Activated naive CD8-positive, alpha-beta T cell treated with anti-CD3 and anti-CD28 coated beads, Interleukin-2, amount 10 ng/mL, durations not matched to agents 7 days and 5 days (primary cell): ENCODE results near the gene TOX2. TPM values are rescaled to one million over a fixed set of nuclear protein-coding genes. Genes with fewer than 3 reads are reported as not detected.

Experiments used
- ATAC-seq: fragments of 150-1000 bp; cut with Tn5 transposase; one replicate; pipeline ENCODE4 v1.10.0; 2021; ENCODE audit warnings: low read depth, moderate library complexity
- POLR2A ChIA-PET: fragments of 350-600 bp; sonication (Branson Sonifier 250); formaldehyde crosslinking; loops from one replicate; lab custom pipeline; 2021; ENCODE audit warnings: antibody characterized with exemption; lab: Charles Lee
- DNase-seq: peaks from one replicate; pipeline ENCODE4 v3.0.0; 2021
- H3K27ac Mint-ChIP-seq: one replicate; pipeline ENCODE4 v1.8.0; 2022; ENCODE audit warnings: mild to moderate bottlenecking, mixed read lengths
- H3K27me3 Mint-ChIP-seq: one replicate; pipeline ENCODE4 v1.8.0; 2022; ENCODE audit warnings: mild to moderate bottlenecking, moderate library complexity, mixed read lengths
- H3K36me3 Mint-ChIP-seq: one replicate; pipeline ENCODE4 v1.8.0; 2021; ENCODE audit warnings: mild to moderate bottlenecking, mixed read lengths
- H3K4me1 Mint-ChIP-seq: one replicate; pipeline ENCODE4 v1.8.0; 2021; ENCODE audit warnings: mixed read lengths
- H3K4me3 Mint-ChIP-seq: one replicate; pipeline ENCODE4 v1.8.0; 2022; ENCODE audit warnings: mild to moderate bottlenecking, moderate library complexity, mixed read lengths
- H3K9me3 Mint-ChIP-seq: one replicate; pipeline ENCODE4 v1.8.0; 2021; ENCODE audit warnings: mixed read lengths
- total RNA-seq, 2 experiments: library from RNA; stranded (reverse); gene quantifications; one replicate each; pipeline ENCODE4 v1.2.3, GENCODE V29; 2021

TOX2 gene
- total RNA-seq, 2 experiments from 2014 or later = 0.26 to 0.44 TPM

DNA sequence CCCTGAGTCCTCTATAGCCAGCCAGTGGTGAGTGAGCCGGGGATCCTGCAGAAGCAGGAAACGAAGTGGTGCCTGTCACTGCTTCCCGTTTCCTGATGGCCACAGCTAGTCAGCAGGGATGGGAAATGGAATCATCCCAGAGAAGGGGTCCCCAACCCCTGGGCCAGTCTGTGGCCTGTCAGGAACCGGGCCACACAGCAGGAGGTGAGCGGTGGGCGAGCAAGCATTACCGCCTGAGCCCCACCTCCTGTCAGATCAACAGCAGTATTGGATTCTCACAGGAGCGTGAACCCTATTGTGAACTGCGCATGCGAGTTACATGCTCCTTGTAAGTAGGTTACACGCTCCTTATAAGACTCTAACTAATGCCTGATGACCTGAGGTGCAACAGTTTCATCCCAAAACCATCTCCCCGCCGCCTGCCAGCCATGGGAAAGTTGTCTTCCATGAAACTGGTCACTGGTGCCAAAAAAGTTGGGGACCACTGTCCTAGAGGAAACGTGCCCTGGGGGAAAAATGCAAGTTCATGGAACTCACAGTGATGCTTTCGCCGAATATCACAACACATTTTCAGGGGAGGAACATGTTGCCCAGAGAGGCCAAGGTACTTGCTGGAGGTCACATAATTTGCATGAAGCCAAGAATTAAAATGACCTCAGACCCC is 158.5 kb downstream of the TOX2 start:
- peak; percentile 30 for DNase-seq
- H3K4me3 Mint-ChIP-seq = no peak overlapping the region
- peaks cover 53% of the 10 kb centered on the region for H3K4me1 Mint-ChIP-seq
- no peaks in the 10 kb centered on the region for H3K36me3 Mint-ChIP-seq
- no peak for ATAC-seq
- no peak overlapping the region for H3K27ac Mint-ChIP-seq
- H3K27me3 Mint-ChIP-seq = peaks cover 8% of the 10 kb centered on the region
- H3K9me3 Mint-ChIP-seq = no peaks in the 10 kb centered on the region
- POLR2A ChIA-PET = no interaction called here

DNA sequence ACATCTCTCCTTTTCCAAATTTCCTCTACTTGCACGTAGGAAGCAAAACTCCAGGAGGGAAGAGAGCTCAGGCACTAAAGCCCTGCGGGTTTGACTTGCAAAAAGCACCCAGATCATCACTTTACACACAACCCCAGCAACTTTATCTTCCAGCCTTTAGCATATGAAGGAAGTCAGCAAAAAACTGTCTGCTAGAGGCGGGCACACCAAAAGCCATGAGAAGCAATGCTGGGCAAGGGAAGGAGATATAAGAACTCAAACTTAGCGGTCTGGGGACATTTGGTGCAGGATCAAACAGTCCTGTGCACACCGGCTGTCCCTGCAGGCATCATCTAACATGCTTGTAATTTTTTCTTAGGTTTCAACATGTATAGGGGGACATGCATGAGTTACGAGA is 159.0 kb downstream of the TOX2 start:
- Mint-ChIP-seq H3K36me3 (no peaks in the 10 kb centered on the region), H3K4me3 (no peak overlapping the region), H3K4me1 (peaks cover 52% of the 10 kb centered on the region), H3K27me3 (peaks cover 10% of the 10 kb centered on the region), H3K27ac (no peak overlapping the region), H3K9me3 (no peaks in the 10 kb centered on the region)
- ATAC-seq = no peak
- peak; percentile 20 for DNase-seq
- POLR2A ChIA-PET = no interaction called here

DNA sequence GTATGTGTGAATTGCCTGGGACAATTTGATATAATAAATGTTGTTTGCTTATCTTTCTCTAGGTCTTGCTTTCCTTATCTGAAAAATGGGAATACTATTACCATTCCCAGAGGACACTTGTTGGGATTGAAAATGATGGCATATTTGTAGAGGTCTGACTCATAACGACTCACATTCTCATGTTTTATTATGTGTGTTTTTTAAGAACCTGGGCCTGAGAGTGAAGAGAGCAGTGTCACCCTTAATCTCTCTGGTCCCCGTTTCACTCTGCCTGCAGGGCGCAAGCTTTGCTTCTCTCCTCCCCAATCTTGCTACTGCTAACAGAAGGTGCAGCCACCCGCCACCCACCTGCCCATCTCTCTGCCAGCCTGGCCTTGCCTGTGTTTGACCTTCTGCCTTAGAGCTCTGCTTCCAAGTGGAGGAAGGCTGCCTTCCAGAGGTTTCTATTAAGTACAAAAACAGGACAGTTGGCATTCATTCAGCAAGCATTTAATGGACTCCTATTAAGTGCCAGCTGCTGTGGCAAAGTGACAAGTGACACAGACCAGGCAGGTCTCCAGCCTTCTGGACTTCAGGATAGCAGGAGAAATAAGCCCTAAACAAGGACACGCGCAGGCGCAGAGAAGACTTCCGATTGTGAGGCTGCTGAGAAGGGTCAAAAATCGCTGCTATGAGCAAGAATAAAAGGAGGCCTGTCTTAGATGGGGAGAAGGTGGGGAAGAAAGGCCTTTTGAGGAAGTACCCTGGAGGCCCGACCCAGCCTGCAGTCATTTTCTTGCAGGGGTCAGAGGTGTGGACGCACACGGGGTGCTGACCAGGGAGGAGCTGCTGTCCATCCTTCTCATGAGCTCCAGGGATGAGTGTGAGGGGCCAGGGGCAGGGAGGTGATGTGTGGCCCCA is 159.8 kb downstream of the TOX2 start:
- POLR2A ChIA-PET = no interaction called here
- peaks cover 48% of the 10 kb centered on the region for H3K4me1 Mint-ChIP-seq
- no peak for ATAC-seq
- H3K36me3 Mint-ChIP-seq = no peaks in the 10 kb centered on the region
- peaks cover 10% of the 10 kb centered on the region for H3K27me3 Mint-ChIP-seq
- no peak overlapping the region for H3K27ac Mint-ChIP-seq
- H3K4me3 Mint-ChIP-seq = no peak overlapping the region
- no peaks in the 10 kb centered on the region for H3K9me3 Mint-ChIP-seq
- DNase-seq = peak; percentile 26

DNA sequence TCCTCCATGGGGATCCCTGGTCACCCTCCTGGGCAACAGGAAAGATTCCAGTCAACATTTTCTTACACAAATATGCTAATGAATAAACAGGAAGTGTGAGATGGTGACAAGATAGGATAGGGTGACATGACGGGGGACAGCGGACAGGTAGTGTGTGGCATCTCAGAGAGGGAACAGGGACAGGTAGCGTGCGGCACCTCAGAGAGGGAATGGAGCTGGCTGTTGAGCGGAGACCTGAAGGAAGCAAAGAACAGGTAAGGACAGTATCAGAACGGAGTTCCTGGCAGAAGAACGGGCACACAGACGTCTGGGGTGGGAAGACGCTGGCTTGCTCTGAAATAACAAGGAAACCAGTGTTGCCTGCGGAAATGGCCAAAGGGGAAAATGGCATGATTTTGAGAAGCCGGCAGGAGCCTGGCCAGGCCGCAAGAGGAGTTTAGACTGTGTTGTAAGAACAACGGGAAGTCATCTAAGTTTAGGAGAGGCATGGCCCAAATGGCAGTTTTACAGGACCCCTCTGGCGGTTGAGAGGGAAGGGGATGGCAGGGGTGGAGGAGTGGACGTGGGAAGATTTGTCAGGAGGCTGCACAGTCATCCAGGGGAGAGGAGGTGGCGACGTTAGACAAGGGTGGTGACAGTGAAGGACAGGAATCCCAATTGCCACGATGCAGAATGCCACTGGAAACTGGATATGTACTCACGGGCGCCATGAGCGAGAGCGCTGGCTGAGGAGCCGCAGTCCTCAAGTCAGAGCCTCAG is 160.7 kb downstream of the TOX2 start:
- ATAC-seq (no peak), DNase-seq (peak; percentile 27)
- H3K27me3 Mint-ChIP-seq = peaks cover 10% of the 10 kb centered on the region
- H3K4me3 Mint-ChIP-seq = no peak overlapping the region
- H3K27ac Mint-ChIP-seq = no peak overlapping the region
- POLR2A ChIA-PET = no interaction called here
- no peaks in the 10 kb centered on the region for H3K36me3 Mint-ChIP-seq
- H3K4me1 Mint-ChIP-seq = peaks cover 44% of the 10 kb centered on the region
- no peaks in the 10 kb centered on the region for H3K9me3 Mint-ChIP-seq

DNA sequence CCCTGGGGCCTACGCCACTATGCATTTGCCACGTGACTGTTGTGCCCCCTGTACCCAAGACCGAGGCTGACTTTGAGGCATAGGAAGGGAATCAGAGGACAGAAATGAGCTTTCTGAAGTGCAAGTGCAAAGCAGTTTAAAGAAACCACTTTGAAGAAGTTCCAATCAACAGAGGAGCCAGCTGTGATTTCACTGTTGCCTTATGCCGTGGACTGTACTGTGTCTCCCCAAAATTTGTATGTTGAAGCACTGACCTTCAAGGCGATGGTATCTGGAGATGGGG is 161.2 kb downstream of the TOX2 start:
- ATAC-seq (no peak), DNase-seq (no peak)
- Mint-ChIP-seq H3K9me3 (no peaks in the 10 kb centered on the region), H3K27me3 (peaks cover 10% of the 10 kb centered on the region), H3K36me3 (no peaks in the 10 kb centered on the region), H3K27ac (no peak overlapping the region), H3K4me1 (peaks cover 43% of the 10 kb centered on the region), H3K4me3 (no peak overlapping the region)
- POLR2A ChIA-PET = no interaction called here

DNA sequence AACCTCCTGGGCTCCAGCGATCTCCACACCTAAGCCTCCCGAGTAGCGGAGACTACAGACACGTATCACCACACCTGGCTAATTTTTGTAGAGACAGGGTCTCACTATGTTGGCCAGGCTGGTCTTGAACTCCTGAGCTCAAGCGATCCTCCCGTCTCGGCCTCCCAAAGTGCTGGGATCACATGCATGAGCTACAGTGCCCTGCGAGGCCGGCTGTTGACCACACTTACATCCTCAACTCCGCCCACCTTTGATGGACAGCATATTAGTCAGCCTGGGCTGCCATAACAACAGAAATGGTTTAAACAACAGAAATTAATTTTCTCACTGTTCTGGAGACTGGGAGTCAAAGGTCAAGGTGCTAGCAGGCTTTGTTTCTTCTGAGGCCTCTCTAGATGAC is 164.6 kb downstream of the TOX2 start:
- no peak overlapping the region for H3K27ac Mint-ChIP-seq
- peaks cover 9% of the 10 kb centered on the region for H3K27me3 Mint-ChIP-seq
- no peaks in the 10 kb centered on the region for H3K9me3 Mint-ChIP-seq
- H3K4me1 Mint-ChIP-seq = peaks cover 23% of the 10 kb centered on the region
- POLR2A ChIA-PET = no interaction called here
- DNase-seq (no peak), ATAC-seq (no peak)
- H3K4me3 Mint-ChIP-seq = no peak overlapping the region
- no peaks in the 10 kb centered on the region for H3K36me3 Mint-ChIP-seq

DNA sequence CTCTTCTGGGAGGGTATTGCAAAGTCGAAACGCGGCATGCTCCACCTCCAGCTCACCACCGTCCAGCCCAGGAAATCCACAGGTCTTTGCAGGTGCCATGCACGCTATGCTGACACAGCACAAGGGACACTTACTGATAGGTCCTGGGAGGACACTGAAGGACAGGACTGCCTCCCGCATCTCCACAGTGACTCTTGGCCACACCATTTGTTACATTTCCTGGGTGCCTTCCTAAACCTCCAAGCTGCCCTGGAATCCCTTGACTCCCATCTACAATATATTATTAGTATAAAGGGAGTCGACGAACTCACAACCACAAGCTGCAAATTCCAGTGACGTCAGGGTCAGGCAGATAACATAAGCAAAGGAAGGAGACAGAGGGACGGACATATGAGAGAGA is 165.4 kb downstream of the TOX2 start:
- POLR2A ChIA-PET = no interaction called here
- H3K4me1 Mint-ChIP-seq = peaks cover 17% of the 10 kb centered on the region
- H3K27ac Mint-ChIP-seq = no peak overlapping the region
- DNase-seq (no peak), ATAC-seq (no peak)
- peaks cover 9% of the 10 kb centered on the region for H3K27me3 Mint-ChIP-seq
- H3K9me3 Mint-ChIP-seq = no peaks in the 10 kb centered on the region
- H3K4me3 Mint-ChIP-seq = no peak overlapping the region
- H3K36me3 Mint-ChIP-seq = no peaks in the 10 kb centered on the region

DNA sequence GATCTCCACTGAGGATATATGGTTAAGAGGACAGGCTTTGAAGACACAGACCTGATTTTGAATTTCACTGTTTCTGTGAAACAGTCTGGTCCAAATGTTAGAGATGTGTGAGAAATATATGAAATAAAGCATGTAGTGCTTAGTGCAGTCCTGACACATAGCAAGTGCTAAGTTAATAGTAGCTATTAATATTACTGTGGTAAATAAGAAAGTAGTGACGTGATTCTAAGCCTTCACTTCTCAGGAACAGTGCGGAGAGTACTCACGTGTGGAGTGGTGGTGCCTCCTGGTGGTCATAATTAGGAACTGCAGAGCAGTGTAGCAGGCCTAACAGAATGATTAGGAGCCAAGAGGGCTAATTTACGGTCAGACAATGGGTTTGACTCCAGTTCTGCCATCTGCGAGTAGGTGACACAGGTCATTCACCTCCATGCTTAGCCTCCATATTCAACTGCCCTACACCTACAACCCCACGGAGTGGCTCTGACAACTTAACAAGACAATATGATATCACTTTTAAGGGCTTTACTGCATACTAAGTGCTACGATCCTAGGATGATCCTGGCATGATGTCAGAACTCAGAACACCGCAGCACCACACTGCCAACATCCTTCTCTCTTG is 166.1 kb downstream of the TOX2 start:
- H3K4me1 Mint-ChIP-seq = peaks cover 15% of the 10 kb centered on the region
- no peaks in the 10 kb centered on the region for H3K36me3 Mint-ChIP-seq
- H3K4me3 Mint-ChIP-seq = no peak overlapping the region
- ATAC-seq (peak; percentile 89), DNase-seq (peak; percentile 70)
- H3K27me3 Mint-ChIP-seq = peaks cover 6% of the 10 kb centered on the region
- no peaks in the 10 kb centered on the region for H3K9me3 Mint-ChIP-seq
- POLR2A ChIA-PET = interaction anchor here (1.1 kb wide), 1 partner anchor 330 kb away, joined by 4 read pairs; no protein-coding TSS in a partner anchor
- no peak overlapping the region for H3K27ac Mint-ChIP-seq

DNA sequence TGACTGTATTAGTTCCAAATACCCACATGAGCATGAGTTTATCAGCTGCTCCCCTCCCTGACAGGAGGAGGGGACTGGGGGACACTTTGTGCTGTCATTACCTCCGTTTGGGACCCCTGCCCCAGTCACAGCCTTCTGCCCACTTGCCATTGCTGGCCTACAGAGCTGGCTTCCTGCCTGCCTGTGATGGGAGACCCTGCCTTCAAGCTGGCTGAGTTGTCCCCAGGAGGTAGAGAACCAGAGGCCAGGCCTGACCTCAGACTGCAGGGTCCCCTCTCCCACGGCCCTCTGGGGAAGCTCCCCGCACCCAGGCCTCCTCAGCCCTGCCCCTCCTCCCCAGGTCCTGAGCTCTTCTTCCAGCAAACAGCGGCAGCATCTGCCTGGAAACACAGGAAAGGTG is 166.8 kb downstream of the TOX2 start:
- ATAC-seq (no peak), DNase-seq (no peak)
- Mint-ChIP-seq H3K4me3 (no peak overlapping the region), H3K27me3 (peaks cover 6% of the 10 kb centered on the region), H3K4me1 (peaks cover 15% of the 10 kb centered on the region), H3K9me3 (no peaks in the 10 kb centered on the region), H3K27ac (no peak overlapping the region), H3K36me3 (no peaks in the 10 kb centered on the region)
- POLR2A ChIA-PET = interaction anchor here (1.1 kb wide), 1 partner anchor 331 kb away, joined by 4 read pairs; no protein-coding TSS in a partner anchor

DNA sequence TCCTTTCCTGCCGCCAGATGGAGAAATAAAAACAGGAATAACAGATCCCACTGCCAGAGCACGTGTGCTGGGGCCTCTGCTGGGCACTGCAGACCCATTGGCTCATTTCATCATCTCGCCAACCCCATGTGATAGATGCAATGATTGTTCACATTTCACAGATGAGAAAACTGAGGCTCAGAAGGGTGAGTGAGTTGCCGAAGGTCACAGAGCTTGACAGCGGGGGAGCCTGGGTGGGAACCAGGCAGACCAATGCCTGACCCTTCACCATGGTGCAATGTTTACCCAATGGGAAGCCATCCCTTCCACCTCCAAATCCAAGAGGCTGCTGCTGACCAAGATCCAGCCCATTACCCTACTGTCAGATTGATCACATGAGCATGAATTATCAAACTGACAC is 167.2 kb downstream of the TOX2 start:
- H3K27me3 Mint-ChIP-seq = peaks cover 6% of the 10 kb centered on the region
- no peaks in the 10 kb centered on the region for H3K36me3 Mint-ChIP-seq
- POLR2A ChIA-PET = no interaction called here
- H3K4me1 Mint-ChIP-seq = peaks cover 15% of the 10 kb centered on the region
- DNase-seq (no peak), ATAC-seq (no peak)
- H3K4me3 Mint-ChIP-seq = no peak overlapping the region
- H3K9me3 Mint-ChIP-seq = no peaks in the 10 kb centered on the region
- no peak overlapping the region for H3K27ac Mint-ChIP-seq

DNA sequence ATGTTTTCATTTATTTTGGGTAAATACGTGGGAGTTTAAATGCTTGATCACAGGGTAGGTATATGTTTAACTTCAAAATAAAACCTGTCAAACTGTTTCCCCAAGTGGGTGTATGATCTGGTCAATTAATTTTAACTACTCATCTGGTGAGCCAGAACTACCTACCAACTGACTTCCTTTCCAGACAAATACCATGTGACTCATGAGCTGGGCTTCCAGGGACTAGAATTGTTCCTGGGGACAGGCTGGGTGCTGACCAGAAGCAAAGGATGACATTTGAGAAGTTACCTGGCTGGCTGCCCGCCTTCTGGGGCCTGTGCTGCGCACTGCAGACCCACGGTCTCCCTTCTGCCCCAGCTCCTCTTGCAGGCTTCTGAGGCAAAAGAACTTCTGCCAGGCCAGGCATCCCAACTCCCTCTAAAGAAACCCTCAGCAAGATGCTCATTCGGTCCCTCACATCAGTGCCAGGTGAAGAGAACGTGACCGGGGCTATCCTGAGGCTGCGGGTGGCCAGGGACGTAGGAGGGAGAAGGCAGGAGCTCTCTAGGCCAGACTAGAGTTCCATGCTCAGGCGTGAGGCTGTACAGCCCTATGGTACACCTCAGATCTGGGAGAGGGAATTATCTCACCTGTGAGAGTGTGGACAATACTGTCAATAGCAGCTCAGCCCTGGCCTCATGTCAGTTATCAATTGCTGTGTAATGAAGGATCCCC is 168.7 kb downstream of the TOX2 start:
- Mint-ChIP-seq H3K4me1 (peaks cover 12% of the 10 kb centered on the region), H3K4me3 (no peak overlapping the region), H3K27me3 (peaks cover 3% of the 10 kb centered on the region), H3K27ac (no peak overlapping the region), H3K36me3 (no peaks in the 10 kb centered on the region), H3K9me3 (no peaks in the 10 kb centered on the region)
- DNase-seq (no peak), ATAC-seq (no peak)
- POLR2A ChIA-PET = no interaction called here

DNA sequence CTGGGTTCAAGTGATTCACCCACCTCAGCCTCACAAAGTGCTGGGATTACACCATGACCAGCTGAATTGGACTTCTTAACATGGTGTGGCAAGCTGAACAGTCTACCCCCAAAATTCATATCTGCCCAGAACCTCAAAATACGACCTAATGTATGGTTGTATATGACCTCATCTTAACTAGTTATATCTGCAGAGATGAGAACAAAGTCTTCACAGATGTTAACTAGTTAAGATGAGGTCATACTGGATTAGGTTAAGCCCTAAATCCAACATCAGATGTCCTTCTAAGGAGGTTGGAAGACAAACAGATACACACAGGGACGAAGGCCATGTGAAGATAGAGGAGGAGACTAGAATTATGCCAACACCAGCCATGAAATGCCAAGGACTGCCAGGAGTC is 169.8 kb downstream of the TOX2 start:
- POLR2A ChIA-PET = no interaction called here
- no peak for ATAC-seq
- peaks cover 3% of the 10 kb centered on the region for H3K27me3 Mint-ChIP-seq
- DNase-seq = no peak
- H3K9me3 Mint-ChIP-seq = no peaks in the 10 kb centered on the region
- H3K4me1 Mint-ChIP-seq = peaks cover 10% of the 10 kb centered on the region
- H3K27ac Mint-ChIP-seq = no peak overlapping the region
- H3K4me3 Mint-ChIP-seq = no peak overlapping the region
- H3K36me3 Mint-ChIP-seq = no peaks in the 10 kb centered on the region

DNA sequence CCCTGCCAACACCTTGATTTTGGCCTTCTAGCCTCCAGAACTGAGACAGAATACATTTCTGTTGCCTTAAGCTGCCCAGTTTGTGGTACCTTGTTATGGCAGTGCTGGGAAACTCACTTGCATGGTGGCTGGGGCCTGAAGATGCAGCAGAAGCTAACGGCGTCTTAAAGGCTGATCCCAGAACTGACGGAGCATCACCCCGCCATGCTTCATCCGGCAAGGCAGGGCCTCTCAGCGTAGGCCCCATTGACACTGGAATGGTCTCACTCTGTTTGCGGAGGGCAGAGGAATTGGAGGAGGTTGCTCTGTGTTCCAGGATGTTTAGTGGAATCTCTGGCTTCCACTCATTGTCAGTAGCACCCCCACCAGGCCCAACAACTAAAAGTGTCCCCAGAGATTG is 170.2 kb downstream of the TOX2 start:
- ATAC-seq (no peak), DNase-seq (no peak)
- POLR2A ChIA-PET = no interaction called here
- Mint-ChIP-seq H3K4me1 (peaks cover 7% of the 10 kb centered on the region), H3K9me3 (no peaks in the 10 kb centered on the region), H3K27ac (no peak overlapping the region), H3K36me3 (no peaks in the 10 kb centered on the region), H3K4me3 (no peak overlapping the region), H3K27me3 (peaks cover 3% of the 10 kb centered on the region)
